ENCODE measurements around the gene DSTN. TPM values are rescaled to one million over a fixed set of nuclear protein-coding genes. Genes with fewer than 3 reads are reported as not detected.
A peak's percentile ranks its signal among the peaks of the same experiment; 100 is the strongest.

Gene DSTN
- total RNA-seq, 2 experiments from 2014 or later, result 56.7 to 57.5 TPM

DNA sequence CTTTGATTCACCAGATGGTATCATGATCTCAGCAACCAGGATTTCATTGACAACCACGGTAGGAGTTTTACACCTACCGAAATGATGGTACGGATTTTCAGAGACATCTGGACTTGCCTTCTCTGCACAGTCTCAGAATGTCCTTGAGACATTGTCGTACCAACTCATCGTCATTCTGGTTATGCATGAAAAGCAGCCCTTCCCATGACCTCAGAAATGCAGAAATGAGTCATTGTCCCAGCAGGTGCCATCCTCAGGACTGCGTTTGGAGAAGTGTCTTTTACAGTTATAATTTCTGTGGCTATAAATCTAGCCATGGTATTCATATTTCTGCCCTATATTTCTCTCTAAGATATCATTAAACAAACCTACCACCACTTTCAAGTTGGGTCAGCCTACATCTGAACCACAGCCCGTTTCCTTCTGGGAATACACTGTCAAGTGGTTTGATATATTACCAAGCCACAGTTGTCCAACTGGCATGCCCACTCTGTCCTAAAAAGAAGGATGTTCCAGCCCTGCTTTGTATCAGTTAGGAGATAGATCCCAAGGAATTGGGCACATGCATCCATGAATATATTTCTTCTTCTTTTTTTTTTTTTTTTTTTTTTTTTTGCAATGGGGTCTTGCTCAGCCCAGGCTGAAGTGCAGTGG, 31.2 kb upstream of the DSTN start:
- no peaks in the 10 kb centered on the region for H3K9me3 Mint-ChIP-seq
- DNase-seq, result no peak
- no peak overlapping the region for H3K27ac Mint-ChIP-seq
- no peak overlapping the region for H3K4me3 Mint-ChIP-seq
- peaks cover 27% of the 10 kb centered on the region for H3K27me3 Mint-ChIP-seq
- no peaks in the 10 kb centered on the region for H3K36me3 Mint-ChIP-seq
- H3K4me1 Mint-ChIP-seq, result peaks cover 14% of the 10 kb centered on the region

DNA sequence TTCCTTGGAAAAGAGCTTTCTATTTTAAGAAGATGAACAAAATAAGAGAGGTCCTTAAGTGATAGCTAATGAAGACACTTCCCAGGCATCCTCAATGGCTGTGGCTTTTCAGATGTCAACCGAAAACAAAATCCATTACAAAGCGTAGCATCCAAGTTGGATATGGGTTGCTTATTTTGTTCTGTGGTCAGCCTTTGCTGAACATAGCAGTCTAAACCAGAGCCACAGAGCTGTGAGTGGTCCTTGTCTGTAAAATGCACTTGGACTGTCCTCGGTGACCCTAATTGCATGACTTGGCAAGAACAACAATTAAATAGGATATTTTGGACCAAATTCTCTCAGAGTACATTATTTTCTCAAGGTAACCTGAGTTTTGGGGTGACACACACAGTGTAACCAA, 28.3 kb upstream of the DSTN start:
- peaks cover 29% of the 10 kb centered on the region for H3K27me3 Mint-ChIP-seq
- no peak for DNase-seq
- H3K27ac Mint-ChIP-seq, result no peak overlapping the region
- H3K9me3 Mint-ChIP-seq, result no peaks in the 10 kb centered on the region
- no peak overlapping the region for H3K4me3 Mint-ChIP-seq
- peaks cover 12% of the 10 kb centered on the region for H3K4me1 Mint-ChIP-seq
- H3K36me3 Mint-ChIP-seq, result no peaks in the 10 kb centered on the region

- peaks cover 25% of the 10 kb centered on the region for H3K27me3 Mint-ChIP-seq
- H3K4me3 Mint-ChIP-seq, result no peak overlapping the region
- no peak for DNase-seq
- no peak overlapping the region for H3K27ac Mint-ChIP-seq
- peaks cover 9% of the 10 kb centered on the region for H3K4me1 Mint-ChIP-seq
- H3K36me3 Mint-ChIP-seq, result no peaks in the 10 kb centered on the region
- no peaks in the 10 kb centered on the region for H3K9me3 Mint-ChIP-seq
Measured at GRCh38 chr20:17541996-17542395, 27.9 kb upstream of the DSTN start.

DNA sequence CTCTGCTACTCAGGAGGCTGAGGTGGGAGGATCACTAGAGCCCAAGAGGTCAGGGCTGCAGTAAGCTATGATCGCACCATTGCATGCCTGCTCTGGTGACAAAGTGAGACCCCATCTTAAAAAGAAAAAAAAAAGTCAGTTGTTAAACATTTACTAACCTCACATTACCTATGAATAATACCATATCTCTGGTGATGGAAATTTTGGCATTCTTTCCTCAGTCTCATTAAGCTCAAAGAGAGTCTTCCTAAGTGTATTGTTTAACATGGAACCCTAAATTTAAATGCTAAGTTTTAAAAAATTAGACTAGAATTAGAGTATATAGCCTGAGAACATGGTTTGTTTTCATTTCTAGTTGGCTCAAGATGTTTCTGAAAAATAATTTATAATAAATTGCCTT, 27.4 kb upstream of the DSTN start:
- no peak for DNase-seq
- H3K4me1 Mint-ChIP-seq, result peaks cover 6% of the 10 kb centered on the region
- no peak overlapping the region for H3K27ac Mint-ChIP-seq
- no peak overlapping the region for H3K4me3 Mint-ChIP-seq
- H3K9me3 Mint-ChIP-seq, result no peaks in the 10 kb centered on the region
- H3K36me3 Mint-ChIP-seq, result no peaks in the 10 kb centered on the region
- H3K27me3 Mint-ChIP-seq, result peaks cover 20% of the 10 kb centered on the region

GRCh38 chr20:17542993-17543412, 26.9 kb upstream of the DSTN start:
- H3K4me3 Mint-ChIP-seq, result no peak overlapping the region
- no peak overlapping the region for H3K27ac Mint-ChIP-seq
- H3K9me3 Mint-ChIP-seq, result no peaks in the 10 kb centered on the region
- no peaks in the 10 kb centered on the region for H3K36me3 Mint-ChIP-seq
- H3K4me1 Mint-ChIP-seq, result peaks cover 5% of the 10 kb centered on the region
- peaks cover 15% of the 10 kb centered on the region for H3K27me3 Mint-ChIP-seq
- DNase-seq, result no peak

DNA sequence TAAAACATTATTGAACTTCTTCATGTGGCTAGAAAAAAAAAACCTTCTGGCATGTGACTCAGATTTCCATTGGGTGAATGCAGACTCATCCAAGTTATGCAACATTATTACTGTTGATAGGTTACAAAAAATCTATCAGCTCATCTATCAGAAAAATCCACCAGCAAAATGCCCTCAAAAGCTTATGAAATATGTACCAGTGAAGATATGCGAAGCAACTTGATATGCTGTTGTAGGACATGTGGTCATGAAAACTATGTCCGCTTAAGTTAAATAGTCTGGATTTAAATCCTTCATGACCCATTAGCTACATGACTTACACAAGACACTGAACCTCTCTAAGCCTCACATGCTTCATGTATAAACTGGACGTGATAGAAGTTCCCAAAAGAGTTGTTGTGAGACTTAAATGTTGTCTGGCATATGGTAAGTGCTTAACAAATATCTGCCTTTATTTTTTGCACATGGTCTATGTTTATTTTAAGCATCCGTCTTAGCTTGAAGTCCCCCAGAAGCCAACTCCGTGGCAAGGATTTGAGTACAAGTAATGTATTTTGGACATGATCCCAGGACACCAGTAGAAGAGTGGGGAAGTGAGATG, 26.2 kb upstream of the DSTN start:
- Mint-ChIP-seq H3K27me3 (peaks cover 14% of the 10 kb centered on the region), H3K27ac (no peak overlapping the region), H3K4me3 (no peak overlapping the region), H3K4me1 (peaks cover 2% of the 10 kb centered on the region), H3K9me3 (no peaks in the 10 kb centered on the region), H3K36me3 (no peaks in the 10 kb centered on the region)
- DNase-seq, result no peak

GRCh38 chr20:17545127-17545526, 24.7 kb upstream of the DSTN start:
- no peak for DNase-seq
- H3K4me3 Mint-ChIP-seq, result no peak overlapping the region
- no peaks in the 10 kb centered on the region for H3K36me3 Mint-ChIP-seq
- H3K27me3 Mint-ChIP-seq, result peaks cover 18% of the 10 kb centered on the region
- no peaks in the 10 kb centered on the region for H3K4me1 Mint-ChIP-seq
- H3K27ac Mint-ChIP-seq, result no peak overlapping the region
- no peaks in the 10 kb centered on the region for H3K9me3 Mint-ChIP-seq

DNA sequence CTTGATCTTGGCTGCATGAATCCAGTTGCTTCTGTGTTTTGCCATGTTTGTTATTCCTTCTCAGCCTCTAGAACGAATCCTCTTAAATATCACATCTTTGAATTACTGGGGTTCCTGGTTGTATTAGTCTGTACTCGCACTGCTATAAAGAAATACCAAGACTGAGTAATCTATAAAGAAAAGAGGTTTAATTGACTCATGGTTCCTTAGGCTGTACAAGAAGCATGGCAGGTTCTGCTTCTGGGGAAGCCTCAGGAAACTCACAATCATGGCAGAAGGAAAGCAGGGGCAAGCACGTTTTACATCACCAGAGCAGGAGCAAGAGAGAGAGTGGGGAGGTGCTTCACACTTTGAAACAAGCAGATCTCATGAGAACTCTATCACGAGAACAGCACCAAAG, 20.7 kb upstream of the DSTN start:
- no peaks in the 10 kb centered on the region for H3K9me3 Mint-ChIP-seq
- DNase-seq, result no peak
- peaks cover 11% of the 10 kb centered on the region for H3K27me3 Mint-ChIP-seq
- no peak overlapping the region for H3K27ac Mint-ChIP-seq
- H3K4me3 Mint-ChIP-seq, result no peak overlapping the region
- no peaks in the 10 kb centered on the region for H3K36me3 Mint-ChIP-seq
- H3K4me1 Mint-ChIP-seq, result no peaks in the 10 kb centered on the region

DNA sequence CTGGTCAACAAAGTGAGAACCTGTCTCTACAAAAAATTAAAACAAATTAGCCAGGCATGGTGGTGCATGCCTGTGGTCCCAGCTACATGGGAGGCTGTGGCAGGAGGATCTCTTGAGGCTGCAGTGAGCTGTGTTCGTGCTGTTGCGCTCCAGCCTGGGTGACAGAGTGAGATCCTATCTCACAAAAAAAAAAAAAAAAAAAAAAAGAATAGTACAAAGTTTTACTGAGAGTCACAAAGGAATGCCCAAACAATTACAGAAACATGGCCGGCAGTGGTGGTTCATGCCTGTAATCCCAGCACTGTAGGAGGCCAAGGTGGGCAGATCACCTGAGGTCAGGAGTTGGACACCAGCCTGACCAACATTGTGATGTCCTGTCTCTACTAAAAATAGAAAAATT, 14.8 kb upstream of the DSTN start:
- H3K36me3 Mint-ChIP-seq, result no peaks in the 10 kb centered on the region
- DNase-seq, result no peak
- no peaks in the 10 kb centered on the region for H3K9me3 Mint-ChIP-seq
- peaks cover 20% of the 10 kb centered on the region for H3K4me1 Mint-ChIP-seq
- no peak overlapping the region for H3K4me3 Mint-ChIP-seq
- no peak overlapping the region for H3K27ac Mint-ChIP-seq
- no peaks in the 10 kb centered on the region for H3K27me3 Mint-ChIP-seq

DNA sequence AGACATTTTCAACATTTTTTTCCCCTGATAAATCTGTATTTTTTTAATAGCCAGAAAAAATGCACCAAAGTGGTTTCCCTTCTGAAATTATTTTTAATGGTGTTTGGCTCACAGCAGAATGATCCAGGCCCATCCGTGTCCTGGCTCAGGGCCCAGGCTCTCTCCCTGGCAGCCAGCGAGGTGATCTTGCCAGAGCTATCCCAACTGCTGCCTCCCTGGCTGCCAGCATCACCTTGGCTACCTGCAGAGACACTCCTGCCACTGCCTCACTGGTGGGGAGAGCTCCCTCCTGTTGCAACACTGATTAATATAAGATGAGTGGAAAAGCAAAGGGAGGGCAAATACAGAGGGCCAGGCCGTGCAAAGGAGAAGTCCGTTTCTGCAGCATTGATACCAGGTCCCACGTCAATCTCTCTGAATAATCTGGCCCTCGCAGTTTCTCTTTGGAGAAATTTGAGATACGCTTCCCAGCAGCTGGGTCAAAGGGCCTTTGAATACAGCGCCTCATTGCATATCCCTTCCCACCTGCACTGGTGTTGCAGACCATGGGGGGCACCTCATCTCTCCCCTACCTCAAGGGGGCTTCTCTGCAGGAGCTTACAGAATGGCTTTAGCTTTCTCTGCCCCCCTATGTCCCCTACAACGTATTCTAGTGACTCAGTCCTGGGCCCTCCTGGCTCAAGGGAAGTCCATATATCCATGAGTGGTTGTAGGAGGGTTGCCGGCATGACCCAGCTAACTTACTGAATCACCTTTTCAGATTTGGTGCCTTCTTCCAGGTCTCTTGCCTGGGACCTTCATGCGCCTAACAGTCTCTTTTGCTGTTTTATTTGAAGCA, 12.8 kb upstream of the DSTN start:
- no peak overlapping the region for H3K27ac Mint-ChIP-seq
- no peak for DNase-seq
- H3K4me1 Mint-ChIP-seq, result peaks cover 32% of the 10 kb centered on the region
- no peak overlapping the region for H3K4me3 Mint-ChIP-seq
- no peaks in the 10 kb centered on the region for H3K36me3 Mint-ChIP-seq
- no peaks in the 10 kb centered on the region for H3K9me3 Mint-ChIP-seq
- H3K27me3 Mint-ChIP-seq, result no peaks in the 10 kb centered on the region

DNA sequence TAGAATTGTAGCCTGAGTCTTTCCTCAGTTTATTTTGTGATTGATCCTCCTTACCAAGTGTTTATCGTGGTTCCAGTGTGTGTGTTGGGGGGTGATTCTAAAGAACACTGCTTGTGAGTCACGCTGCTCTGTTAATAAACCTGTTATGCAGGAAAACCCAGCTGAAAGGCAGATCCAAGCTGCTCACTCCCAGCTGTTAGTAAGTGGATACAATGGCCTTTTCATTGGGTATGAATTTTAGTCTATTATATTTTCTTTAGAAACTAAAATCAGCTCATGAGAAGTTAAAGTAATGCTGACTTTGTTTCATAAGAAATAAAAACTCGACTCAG, 12.2 kb upstream of the DSTN start:
- H3K27me3 Mint-ChIP-seq, result no peaks in the 10 kb centered on the region
- H3K4me1 Mint-ChIP-seq, result peaks cover 32% of the 10 kb centered on the region
- no peaks in the 10 kb centered on the region for H3K9me3 Mint-ChIP-seq
- no peak for DNase-seq
- H3K4me3 Mint-ChIP-seq, result no peak overlapping the region
- H3K27ac Mint-ChIP-seq, result no peak overlapping the region
- H3K36me3 Mint-ChIP-seq, result no peaks in the 10 kb centered on the region

GRCh38 chr20:17558154-17558940, 11.5 kb upstream of the DSTN start:
- peaks cover 34% of the 10 kb centered on the region for H3K4me1 Mint-ChIP-seq
- H3K9me3 Mint-ChIP-seq, result no peaks in the 10 kb centered on the region
- H3K27me3 Mint-ChIP-seq, result no peaks in the 10 kb centered on the region
- H3K27ac Mint-ChIP-seq, result peak overlapping the region; percentile 86
- H3K36me3 Mint-ChIP-seq, result no peaks in the 10 kb centered on the region
- H3K4me3 Mint-ChIP-seq, result peak overlapping the region; percentile 51
- peak; percentile 48 for DNase-seq

GRCh38 chr20:17558941-17559304, 11.0 kb upstream of the DSTN start:
- no peaks in the 10 kb centered on the region for H3K36me3 Mint-ChIP-seq
- no peak for DNase-seq
- H3K4me1 Mint-ChIP-seq, result peaks cover 34% of the 10 kb centered on the region
- no peaks in the 10 kb centered on the region for H3K9me3 Mint-ChIP-seq
- H3K27ac Mint-ChIP-seq, result peak overlapping the region; percentile 86
- peaks cover 1% of the 10 kb centered on the region for H3K27me3 Mint-ChIP-seq
- no peak overlapping the region for H3K4me3 Mint-ChIP-seq

DNA sequence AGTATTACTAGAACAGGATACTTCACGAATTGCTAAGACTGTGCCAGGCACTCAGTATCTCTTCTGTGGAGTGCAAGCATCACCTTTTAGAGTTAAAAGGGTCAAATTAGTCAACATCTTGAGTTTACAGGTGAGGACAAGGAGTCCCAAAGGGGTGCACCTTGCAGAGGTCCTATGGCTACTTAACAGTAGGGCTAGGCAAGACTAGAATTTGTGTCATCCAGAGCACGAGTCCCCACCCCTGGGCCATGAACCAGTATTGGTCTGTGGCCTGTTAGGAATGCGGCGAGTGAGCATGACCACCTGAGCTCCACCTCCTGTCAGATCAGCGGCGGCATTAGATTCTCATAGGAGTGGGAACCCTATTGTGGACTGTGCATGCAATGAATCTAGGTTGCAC, 10.5 kb upstream of the DSTN start:
- H3K27ac Mint-ChIP-seq, result peak overlapping the region; percentile 86
- no peak for DNase-seq
- H3K4me1 Mint-ChIP-seq, result peaks cover 34% of the 10 kb centered on the region
- no peak overlapping the region for H3K4me3 Mint-ChIP-seq
- H3K36me3 Mint-ChIP-seq, result no peaks in the 10 kb centered on the region
- H3K27me3 Mint-ChIP-seq, result peaks cover 4% of the 10 kb centered on the region
- H3K9me3 Mint-ChIP-seq, result no peaks in the 10 kb centered on the region
